Ureter (tissue), 1 donor: ENCODE measurements around the gene SUMO4. TPM values are rescaled to one million over a fixed set of nuclear protein-coding genes. Genes with fewer than 3 reads are reported as not detected.

Source experiments
- DNase-seq: peaks from one replicate; pipeline ENCODE4 v3.0.0-alpha.2; 2020; ENCODE audit warnings: low spot score
- total RNA-seq: library from RNA; stranded (reverse); gene quantifications from one replicate; pipeline ENCODE4 v1.2.4, GENCODE V29; 2023
- donor health status: DM: yes; HTN: yes; CAD: no.

SUMO4 gene
- total RNA-seq, 1 donor from 2014 or later = 5.0 TPM

- no peak for DNase-seq
These were observed 10.4 kb upstream of the SUMO4 start for GRCh38 chr6:149389509-149390297.

GRCh38 chr6:149392093-149392492, 8.0 kb upstream of the SUMO4 start:
- DNase-seq = no peak

- no peak for DNase-seq
These were observed 7.5 kb upstream of the SUMO4 start for GRCh38 chr6:149392535-149392934.

GRCh38 chr6:149393002-149393679, 6.9 kb upstream of the SUMO4 start:
- DNase-seq = no peak

GRCh38 chr6:149395185-149395584, 4.9 kb upstream of the SUMO4 start:
- DNase-seq = no peak

GRCh38 chr6:149397384-149397783, 2.7 kb upstream of the SUMO4 start:
- DNase-seq = no peak

- no peak for DNase-seq
These were observed 3.5 kb downstream of the SUMO4 start for GRCh38 chr6:149403534-149403933.

GRCh38 chr6:149405823-149406765, 6.0 kb downstream of the SUMO4 start:
- no peak for DNase-seq

GRCh38 chr6:149409617-149410016, 9.6 kb downstream of the SUMO4 start:
- no peak for DNase-seq

- no peak for DNase-seq
These were observed 10.5 kb downstream of the SUMO4 start for GRCh38 chr6:149410557-149410956.

- DNase-seq = no peak
These were observed 13.9 kb downstream of the SUMO4 start for GRCh38 chr6:149414009-149414408.

GRCh38 chr6:149414821-149415220, 14.8 kb downstream of the SUMO4 start:
- no peak for DNase-seq

GRCh38 chr6:149419696-149420404, 19.8 kb downstream of the SUMO4 start:
- DNase-seq = no peak

GRCh38 chr6:149421132-149421531, 21.1 kb downstream of the SUMO4 start:
- no peak for DNase-seq

GRCh38 chr6:149422581-149422980, 22.5 kb downstream of the SUMO4 start:
- DNase-seq = no peak

- DNase-seq = no peak
These were observed 23.9 kb downstream of the SUMO4 start for GRCh38 chr6:149423964-149424440.

GRCh38 chr6:149425224-149425623, 25.2 kb downstream of the SUMO4 start:
- DNase-seq = no peak

- DNase-seq = no peak
These were observed 25.7 kb downstream of the SUMO4 start for GRCh38 chr6:149425754-149426153.

- no peak for DNase-seq
These were observed 28.5 kb downstream of the SUMO4 start for GRCh38 chr6:149428606-149429005.

GRCh38 chr6:149429427-149430360, 29.6 kb downstream of the SUMO4 start:
- DNase-seq = no peak
